NCI-H1092 (cell line): ENCODE data around the gene PROSER3.
"Not testable (repeated sequence)": the region's sequence is repeated elsewhere in the genome, so short reads cannot be mapped to it uniquely, and the experiment has no call there.

Experiments
- DNase-seq: peaks from one replicate; lab custom pipeline; 2025; lab: John Stamatoyannopoulos, UW

Gene PROSER3

DNA sequence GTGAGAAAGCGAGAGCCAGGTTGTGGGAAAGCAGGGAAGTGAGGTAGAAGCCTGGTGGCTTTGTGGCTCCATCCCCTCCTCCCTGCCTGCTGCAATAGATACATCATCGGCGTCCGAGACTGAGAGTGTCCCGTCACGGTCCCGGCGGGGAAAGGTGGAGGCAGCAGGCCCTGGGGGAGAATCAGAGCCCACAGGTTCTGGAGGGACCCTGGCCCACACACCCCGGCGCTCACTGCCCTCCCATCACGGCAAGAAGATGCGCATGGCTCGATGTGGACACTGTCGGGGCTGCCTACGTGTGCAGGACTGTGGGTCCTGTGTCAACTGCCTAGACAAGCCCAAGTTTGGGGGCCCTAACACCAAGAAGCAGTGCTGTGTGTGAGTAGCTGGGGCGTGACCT, 35.1 kb upstream of the PROSER3 start:
- no peak for DNase-seq

DNA sequence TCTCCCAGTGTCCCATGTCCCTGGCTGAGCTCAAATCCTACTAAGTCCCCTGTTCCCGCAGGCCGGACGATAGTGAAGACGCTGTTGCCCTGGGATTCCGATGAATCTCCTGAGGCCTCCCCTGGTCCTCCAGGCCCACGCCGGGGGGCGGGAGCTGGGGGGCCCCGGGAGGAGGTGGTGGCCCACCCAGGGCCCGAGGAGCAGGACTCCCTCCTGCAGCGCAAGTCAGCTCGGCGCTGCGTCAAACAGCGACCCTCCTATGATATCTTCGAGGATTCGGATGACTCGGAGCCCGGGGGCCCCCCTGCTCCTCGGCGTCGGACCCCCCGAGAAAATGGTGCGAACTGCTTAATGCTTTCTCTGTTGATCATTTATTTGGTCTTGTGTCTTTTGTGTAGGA, 34.3 kb upstream of the PROSER3 start:
- DNase-seq, result no peak

DNA sequence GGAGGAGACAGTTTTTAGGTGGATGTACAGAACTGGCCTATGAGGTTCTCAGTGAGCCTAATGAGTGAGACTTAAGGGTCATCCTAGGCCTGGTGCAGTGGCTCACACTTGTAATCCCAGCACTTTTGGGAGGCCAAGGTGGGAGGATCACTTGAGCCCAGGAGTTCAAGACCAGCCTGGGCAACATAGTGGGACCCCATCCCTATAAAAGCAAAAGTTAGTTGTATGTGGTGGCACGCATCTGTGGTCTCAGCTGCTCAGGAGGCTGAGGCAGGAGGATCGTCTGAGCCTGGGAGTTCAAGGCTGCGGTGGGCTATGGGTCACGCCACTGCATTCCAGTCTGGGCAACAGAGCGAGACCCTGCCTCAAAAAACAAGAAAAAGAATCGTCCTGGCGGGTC, 33.8 kb upstream of the PROSER3 start:
- not testable (repeated sequence) for DNase-seq

DNA sequence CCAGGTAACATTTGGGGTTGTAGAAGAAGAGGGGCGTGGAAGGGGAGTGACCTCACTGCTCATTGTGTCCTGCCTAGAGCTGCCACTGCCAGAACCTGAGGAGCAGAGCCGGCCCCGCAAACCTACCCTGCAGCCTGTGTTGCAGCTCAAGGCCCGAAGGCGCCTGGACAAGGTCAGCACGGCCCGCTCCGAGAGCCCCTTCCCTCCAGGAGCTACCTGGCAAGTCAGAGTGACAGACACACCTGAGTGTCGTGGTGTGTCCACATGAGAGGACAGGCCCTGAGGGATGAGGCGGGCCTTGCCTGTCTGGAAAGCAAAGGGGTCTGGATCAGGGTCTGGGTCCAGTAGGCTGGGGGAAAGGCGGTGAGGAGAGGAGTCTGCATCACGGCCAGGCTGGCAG, 33.4 kb upstream of the PROSER3 start:
- no peak for DNase-seq

DNA sequence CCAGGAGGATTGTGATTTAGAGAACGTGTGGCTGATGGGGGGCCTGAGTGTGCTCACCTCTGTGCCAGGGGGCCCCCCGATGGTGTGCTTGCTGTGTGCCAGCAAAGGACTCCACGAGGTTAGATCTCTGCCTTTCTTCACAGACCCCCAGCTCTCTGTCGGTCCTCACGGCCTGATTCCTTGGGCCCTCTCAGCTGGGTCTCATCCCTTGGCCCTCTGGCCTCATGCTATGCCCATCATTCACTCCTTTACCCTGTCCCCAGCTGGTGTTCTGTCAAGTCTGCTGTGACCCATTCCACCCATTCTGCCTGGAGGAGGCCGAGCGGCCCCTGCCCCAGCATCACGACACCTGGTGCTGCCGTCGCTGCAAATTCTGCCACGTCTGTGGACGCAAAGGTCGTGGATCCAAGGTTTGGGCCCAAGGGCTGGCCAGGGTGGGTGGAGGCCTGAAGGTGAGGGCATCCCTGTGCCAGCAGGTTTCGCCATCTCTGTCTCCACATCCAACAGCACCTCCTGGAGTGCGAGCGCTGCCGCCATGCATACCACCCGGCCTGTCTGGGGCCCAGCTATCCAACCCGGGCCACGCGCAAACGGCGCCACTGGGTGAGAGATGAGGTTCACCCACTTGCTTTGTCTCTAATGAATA, 32.6 kb upstream of the PROSER3 start:
- no peak for DNase-seq

DNA sequence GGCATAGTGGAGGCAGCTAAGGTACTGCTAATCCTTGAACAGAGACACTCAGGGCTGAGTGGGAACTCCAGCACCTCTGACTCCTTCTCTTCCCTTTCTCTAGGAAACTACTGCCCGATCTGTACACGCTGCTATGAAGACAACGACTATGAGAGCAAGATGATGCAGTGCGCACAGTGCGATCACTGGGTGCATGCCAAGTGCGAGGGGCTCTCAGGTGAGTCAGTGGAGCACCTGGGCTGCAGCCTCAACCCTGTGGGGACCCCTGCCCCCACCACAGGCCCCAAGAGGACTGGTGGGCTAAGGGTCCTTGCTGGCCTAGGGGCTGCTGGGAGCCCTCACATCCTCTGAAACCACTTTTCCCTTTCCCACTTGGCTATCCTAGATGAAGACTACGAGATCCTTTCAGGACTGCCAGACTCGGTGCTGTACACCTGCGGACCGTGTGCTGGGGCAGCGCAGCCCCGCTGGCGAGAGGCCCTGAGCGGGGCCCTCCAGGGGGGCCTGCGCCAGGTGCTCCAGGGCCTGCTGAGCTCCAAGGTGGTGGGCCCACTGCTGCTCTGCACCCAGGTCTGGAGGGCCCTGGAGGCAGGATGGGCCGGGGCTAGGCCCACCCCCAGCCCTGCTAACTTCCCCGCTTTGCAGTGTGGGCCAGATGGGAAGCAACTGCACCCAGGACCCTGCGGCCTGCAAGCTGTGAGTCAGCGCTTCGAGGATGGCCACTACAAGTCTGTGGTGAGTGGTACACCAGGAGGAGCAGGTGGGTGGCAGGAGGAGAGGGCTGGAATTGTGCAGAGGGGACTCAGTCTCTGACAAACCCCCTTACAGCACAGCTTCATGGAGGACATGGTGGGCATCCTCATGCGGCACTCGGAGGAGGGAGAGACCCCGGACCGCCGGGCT, 30.7 kb upstream of the PROSER3 start:
- DNase-seq, result no peak

DNA sequence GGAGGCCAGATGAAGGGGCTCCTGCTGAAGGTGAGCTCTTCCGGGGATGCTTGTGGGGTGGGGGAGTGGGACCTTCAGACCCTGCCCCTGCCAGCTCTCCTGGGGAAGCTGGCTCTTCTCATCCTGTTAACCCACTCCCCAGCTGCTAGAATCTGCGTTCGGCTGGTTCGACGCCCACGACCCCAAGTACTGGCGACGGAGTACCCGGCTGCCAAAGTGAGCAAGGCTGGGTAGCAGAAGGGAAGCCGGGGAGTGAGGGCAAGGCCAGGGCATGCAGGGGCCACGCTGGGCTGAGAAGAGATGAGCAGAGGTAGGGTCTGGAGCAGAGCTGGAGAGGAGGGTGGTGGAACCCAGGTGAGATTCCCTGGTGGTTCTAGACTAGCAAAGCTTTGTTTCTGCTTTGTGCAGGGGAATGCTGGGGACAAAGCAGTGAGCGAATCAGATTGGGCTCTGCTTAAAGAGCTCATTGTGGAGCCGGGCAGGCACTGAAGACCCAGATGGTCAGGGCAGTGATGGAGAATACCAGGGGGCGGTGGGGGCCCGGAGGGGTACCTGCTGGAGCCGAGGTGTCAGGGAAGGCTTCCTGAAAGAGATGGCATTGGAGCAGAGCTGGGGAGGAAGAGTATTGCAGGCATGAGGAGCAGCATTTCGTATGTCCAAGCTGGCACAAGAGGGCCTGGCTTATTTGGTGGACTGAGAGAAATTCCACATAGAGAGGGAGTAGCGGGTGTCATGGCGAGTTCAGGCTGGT, 29.8 kb upstream of the PROSER3 start:
- DNase-seq, result no peak

DNA sequence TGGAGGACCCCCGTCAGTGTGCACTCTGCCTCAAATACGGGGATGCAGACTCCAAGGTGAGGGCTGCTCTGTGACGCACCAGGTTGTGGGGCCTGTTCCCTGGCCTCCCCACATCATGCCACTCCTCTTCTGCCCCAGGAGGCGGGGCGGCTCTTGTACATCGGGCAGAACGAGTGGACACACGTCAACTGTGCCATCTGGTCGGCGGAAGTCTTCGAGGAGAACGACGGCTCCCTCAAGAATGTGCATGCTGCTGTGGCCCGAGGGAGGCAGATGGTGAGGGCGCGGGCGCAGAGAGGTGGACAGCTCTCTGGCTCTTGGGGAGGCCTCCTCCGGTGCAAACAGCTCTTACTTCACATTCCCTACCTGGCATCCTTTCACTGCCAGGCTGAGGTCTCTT, 29.0 kb upstream of the PROSER3 start:
- no peak for DNase-seq

DNA sequence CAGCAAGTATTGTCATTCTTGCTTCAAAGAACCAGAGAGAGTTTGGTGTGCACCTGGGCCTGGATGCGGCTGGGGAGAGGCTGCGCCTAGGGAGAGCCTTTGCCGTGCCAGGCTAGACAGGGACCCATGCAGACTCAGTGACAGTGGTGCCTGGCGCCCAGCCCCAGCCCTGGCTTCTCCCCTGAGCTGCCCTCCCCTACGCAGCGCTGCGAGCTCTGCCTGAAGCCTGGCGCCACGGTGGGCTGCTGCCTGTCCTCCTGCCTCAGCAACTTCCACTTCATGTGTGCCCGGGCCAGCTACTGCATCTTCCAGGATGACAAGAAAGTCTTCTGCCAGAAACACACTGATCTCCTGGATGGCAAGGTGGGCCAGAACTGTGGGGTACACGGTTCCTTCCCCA, 28.2 kb upstream of the PROSER3 start:
- DNase-seq, result no peak

DNA sequence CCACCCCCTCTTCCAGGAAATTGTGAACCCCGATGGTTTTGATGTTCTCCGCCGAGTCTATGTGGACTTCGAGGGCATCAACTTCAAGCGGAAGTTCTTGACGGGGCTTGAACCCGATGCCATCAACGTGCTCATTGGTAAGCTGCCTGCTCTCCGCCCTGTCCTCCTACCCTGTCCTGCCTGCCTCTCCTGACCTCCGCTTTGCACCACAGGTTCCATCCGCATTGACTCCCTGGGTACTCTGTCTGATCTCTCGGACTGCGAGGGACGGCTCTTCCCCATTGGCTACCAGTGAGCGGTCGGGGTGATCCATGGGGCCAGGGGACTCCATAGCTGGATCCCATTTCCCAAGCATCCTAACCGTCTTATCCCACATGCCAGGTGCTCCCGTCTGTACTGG, 27.6 kb upstream of the PROSER3 start:
- no peak for DNase-seq

DNA sequence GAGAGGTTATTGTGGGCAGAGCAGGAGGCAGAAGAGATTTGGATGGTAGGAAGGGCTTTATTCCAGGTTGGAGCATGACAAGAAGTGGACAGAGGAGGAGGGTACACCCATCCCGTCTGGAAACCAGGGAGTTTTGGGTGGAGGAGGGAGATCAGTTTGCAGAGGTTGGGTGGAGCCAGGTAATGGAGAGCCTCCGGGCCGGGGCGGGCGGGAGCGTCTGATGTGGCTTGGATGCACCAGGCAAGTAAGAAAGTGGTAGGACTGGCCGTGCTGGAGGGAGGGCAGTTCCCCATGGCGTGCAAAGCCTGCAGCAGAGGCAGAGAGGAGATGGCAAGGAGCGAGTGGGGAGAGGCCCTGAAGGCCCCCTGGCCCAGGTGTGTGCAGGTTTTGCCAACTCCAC, 26.6 kb upstream of the PROSER3 start:
- DNase-seq, result no peak

DNA sequence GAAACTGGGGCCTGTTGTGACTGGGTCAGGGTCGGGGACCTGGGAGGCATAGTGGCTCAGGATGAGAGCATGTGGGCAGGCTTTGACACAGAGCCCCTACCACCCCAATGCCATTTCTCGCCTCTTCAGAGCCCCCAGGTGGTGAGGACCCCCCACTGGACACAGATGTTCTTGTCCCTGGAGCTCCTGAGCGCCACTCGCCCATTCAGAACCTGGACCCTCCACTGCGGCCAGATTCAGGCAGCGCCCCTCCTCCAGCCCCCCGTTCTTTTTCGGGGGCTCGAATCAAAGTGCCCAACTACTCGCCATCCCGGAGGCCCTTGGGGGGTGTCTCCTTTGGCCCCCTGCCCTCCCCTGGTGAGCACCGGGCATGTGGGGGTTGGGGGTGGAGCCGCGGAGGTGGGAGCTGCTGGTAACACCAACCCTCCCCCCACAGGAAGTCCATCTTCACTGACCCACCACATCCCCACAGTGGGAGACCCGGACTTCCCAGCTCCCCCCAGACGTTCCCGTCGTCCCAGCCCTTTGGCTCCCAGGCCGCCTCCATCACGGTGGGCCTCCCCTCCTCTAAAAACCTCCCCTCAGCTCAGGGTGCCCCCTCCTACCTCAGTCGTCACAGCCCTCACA, 26.1 kb upstream of the PROSER3 start:
- no peak for DNase-seq

DNA sequence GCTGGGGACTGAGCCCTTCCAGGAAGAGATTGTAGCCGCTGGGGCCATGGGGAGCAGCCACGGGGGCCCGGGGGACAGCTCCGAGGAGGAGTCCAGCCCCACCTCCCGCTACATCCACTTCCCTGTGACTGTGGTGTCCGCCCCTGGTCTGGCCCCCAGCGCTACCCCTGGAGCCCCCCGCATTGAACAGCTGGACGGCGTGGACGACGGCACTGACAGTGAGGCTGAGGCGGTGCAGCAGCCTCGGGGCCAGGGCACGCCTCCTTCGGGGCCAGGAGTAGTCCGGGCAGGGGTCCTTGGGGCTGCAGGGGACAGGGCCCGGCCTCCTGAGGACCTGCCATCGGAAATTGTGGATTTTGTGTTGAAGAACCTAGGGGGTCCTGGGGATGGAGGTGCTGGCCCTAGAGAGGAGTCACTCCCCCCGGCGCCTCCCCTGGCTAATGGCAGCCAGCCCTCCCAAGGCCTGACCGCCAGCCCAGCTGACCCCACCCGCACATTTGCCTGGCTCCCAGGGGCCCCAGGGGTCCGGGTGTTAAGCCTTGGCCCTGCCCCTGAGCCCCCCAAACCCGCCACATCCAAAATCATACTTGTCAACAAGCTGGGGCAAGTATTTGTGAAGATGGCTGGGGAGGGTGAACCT, 25.3 kb upstream of the PROSER3 start:
- no peak for DNase-seq

DNA sequence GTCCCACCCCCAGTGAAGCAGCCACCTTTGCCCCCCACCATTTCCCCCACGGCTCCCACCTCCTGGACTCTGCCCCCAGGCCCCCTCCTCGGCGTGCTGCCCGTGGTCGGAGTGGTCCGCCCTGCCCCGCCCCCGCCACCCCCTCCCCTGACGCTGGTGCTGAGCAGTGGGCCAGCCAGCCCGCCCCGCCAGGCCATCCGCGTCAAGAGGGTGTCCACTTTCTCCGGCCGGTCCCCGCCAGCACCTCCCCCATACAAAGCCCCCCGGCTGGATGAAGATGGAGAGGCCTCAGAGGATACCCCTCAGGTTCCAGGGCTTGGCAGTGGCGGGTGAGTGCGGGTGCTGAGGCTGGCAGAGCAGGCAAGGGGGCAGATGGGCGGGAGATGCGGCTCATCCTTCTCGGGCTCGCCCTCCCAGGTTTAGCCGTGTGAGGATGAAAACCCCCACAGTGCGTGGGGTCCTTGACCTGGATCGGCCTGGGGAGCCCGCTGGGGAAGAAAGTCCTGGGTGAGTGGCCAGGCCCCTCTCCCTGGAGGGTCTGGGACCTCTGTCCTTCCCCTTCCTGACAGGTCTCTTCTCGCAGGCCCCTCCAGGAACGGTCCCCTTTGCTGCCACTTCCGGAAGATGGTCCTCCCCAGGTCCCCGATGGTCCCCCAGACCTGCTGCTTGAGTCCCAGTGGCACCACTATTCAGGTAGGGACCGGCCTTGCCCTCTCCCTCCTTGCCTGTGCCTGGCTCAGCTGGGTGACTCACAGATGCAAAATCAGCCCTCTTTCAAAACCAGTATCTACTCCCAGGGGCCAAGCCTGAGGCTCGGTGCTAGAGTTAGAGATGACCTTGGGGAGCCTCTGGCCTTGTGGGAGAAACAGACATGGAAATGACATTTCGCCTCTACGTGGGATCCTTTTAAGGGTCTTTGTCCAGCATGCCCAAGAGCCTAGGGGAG, 24.5 kb upstream of the PROSER3 start:
- DNase-seq, result no peak

DNA sequence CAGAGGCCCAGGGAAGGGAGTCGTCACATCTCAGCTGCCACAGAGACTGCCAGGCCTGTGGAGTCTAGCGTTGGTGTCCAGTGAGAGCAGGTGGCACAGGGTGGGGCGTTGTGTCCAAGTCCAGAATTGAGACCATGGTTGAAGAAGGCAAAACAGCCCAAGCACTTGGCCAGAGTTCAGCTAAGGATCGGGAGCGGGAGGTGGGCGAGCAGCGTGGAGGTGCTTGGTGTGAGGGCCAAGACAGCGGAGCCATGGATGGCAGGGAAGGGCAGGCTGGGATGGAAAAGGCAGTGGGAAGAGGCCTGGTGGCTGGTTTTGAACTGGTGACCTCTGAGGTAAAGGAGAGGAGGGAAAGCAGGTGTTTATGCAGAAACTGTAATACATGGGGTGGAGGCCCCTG, 23.7 kb upstream of the PROSER3 start:
- DNase-seq, result no peak

DNA sequence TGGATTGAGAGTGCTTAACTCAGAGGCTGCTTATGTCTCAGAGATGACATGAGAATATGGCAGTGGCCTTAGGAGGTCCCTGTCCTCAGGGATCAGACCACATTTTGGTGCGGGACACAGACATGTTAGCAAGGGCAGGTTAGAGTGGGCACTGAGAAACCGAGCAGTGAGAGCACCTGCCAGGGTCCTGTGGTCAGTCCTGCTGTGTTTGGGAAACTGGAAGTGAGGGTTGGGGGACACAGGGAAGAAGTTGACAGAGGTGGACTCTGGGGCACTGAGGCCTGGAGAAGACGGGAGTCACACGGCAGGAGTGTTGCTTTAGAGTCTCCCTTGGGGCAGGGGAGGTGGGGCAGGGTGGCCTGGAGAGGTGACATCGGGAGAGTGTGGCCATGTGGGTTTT, 23.1 kb upstream of the PROSER3 start:
- no peak for DNase-seq

DNA sequence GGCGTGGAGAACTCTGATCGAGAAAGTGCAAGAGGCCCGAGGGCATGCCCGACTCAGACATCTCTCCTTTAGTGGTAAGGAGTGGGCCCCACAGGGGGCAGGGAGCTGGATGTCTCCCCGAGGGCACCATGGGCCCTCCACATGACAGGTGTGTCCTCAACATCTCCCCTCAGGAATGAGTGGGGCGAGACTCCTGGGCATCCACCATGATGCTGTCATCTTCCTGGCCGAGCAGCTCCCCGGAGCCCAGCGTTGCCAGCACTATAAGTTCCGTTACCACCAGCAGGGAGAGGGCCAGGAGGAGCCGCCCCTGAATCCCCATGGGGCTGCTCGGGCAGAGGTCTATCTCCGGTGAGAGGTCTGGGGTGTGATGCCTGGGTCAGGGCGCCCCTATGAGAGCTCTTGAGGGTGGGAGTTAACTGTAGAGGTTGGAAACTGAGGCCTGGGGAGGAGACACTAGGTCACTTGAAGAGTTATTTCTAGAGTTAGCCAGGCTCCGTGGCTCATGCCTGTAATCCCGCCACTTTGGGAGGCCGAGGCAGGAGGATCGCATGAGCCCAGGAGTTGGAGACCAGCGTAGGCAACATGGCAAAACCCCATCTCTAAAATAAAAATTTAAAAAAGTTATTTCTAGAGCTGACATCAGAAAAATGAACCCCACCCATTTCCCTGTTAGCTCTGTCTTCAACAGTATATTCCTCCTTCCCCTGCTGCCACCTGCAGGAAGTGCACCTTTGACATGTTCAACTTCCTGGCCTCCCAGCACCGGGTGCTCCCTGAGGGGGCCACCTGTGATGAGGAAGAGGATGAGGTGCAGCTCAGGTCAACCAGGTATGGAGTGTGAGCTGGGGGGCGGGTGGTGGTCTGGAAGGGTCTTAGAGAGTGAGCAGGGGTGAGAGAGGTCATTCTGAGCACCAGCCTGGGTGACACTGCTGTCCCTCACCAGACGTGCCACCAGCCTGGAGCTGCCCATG, 20.8 kb upstream of the PROSER3 start:
- DNase-seq, result no peak

DNA sequence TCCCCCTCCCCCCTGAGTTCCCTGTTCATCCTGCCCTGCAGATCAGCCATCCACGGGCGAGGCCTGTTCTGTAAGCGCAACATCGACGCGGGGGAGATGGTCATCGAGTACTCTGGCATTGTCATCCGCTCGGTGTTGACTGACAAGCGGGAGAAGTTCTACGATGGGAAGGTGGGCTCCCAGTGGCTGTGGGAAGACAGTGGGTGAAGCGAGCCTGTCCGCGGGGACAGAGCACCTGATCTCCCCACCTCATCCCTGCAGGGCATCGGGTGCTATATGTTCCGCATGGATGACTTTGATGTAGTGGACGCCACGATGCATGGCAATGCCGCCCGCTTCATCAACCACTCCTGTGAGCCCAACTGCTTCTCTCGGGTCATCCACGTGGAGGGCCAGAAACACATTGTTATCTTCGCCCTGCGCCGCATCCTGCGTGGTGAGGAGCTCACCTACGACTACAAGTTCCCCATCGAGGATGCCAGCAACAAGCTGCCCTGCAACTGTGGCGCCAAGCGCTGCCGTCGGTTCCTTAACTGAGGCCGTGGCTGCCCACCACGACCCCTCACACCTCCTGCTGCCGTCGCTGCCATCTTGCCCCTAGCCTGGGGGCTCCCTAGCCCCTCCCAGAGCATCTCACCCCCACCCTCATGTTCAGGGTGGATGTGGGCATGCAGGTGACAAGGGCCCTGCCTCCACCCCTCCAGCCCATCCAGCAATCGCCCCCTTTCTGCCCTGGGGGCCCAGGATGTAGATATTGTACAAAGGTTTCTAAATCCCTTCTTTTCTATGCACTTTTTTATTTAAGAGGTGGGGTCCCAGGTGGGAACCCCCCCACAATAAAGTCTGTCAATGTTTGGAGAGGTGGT, 19.7 kb upstream of the PROSER3 start:
- no peak for DNase-seq

DNA sequence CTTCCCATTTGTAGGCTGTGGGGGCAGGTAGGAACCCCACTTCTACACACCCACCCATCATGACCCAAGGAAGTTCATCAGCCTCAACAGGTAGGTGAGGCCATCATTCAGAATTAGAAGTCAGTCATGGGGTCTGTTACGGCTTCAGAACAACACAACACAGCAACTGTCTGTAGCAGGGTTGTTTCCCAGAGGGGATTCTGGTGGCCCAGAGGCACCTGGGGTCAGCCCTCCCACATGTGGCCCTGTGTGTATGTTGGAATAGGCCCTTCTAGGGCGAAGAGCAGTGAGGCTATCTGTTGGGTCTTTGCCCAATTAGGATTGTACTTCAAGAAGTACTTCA, 19.1 kb upstream of the PROSER3 start:
- DNase-seq, result no peak
